ENCODE results near the gene JAK1.

DNA sequence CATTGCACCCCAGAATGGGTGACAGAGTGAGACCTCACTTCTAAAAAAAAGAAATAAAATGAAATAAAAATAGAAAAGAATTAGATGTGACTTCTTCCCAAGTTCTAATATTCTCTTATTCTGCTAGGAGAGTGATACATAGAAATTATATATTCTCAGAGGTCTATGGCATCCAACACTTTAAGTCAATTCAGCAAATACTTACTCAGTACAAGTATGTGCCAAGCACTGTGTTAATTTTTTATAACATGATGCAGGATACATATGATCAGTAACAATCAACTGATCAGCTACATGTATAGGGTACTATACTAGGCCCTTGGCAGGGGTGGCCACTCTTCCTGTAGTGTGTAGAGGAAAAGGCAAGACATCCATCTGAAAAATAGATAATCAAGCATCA, 13.0 kb upstream of the JAK1 start:
- TF ChIP-seq ZNF146 (tag by site-specific recombination; IDR thresholded peaks at IDR 0.05) (no peak), GLIS2 (tag by site-specific recombination; IDR thresholded peaks at IDR 0.05) (no peak), GLIS1 (tag by site-specific recombination; IDR thresholded peaks at IDR 0.05) (no peak), ZNF157 (tag by site-specific recombination; IDR thresholded peaks at IDR 0.05) (no peak), ZNF501 (tag by site-specific recombination; IDR thresholded peaks at IDR 0.05) (no peak), ZBTB8A (tag by site-specific recombination; IDR thresholded peaks at IDR 0.05) (no peak)
- TF ChIP-seq, protein P1, sequence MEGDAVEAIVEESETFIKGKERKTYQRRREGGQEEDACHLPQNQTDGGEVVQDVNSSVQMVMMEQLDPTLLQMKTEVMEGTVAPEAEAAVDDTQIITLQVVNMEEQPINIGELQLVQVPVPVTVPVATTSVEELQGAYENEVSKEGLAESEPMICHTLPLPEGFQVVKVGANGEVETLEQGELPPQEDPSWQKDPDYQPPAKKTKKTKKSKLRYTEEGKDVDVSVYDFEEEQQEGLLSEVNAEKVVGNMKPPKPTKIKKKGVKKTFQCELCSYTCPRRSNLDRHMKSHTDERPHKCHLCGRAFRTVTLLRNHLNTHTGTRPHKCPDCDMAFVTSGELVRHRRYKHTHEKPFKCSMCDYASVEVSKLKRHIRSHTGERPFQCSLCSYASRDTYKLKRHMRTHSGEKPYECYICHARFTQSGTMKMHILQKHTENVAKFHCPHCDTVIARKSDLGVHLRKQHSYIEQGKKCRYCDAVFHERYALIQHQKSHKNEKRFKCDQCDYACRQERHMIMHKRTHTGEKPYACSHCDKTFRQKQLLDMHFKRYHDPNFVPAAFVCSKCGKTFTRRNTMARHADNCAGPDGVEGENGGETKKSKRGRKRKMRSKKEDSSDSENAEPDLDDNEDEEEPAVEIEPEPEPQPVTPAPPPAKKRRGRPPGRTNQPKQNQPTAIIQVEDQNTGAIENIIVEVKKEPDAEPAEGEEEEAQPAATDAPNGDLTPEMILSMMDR (tag by site-specific recombination; IDR thresholded peaks at IDR 0.05): no peak
- TF ChIP-seq, protein P2, sequence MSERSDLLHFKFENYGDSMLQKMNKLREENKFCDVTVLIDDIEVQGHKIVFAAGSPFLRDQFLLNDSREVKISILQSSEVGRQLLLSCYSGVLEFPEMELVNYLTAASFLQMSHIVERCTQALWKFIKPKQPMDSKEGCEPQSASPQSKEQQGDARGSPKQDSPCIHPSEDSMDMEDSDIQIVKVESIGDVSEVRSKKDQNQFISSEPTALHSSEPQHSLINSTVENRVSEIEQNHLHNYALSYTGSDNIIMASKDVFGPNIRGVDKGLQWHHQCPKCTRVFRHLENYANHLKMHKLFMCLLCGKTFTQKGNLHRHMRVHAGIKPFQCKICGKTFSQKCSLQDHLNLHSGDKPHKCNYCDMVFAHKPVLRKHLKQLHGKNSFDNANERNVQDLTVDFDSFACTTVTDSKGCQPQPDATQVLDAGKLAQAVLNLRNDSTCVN (tag by site-specific recombination; optimal IDR thresholded peaks at IDR 0.05): no peak

Measured in HEK293 (cell line).